HG03159 (cell line): Measurements from ENCODE around the gene CNTNAP2.
"Not testable (repeated sequence)": the region's sequence is repeated elsewhere in the genome, so short reads cannot be mapped to it uniquely, and the experiment has no call there.

ENCODE experiments used
- ATAC-seq: cut with Tn5 transposase; IDR thresholded peaks from one replicate; pipeline ENCODE4 v1.9.1; 2021; ENCODE audit warnings: mild to moderate bottlenecking, moderate library complexity; ENCODE audit not compliant: unreplicated experiment

The CNTNAP2 gene

DNA sequence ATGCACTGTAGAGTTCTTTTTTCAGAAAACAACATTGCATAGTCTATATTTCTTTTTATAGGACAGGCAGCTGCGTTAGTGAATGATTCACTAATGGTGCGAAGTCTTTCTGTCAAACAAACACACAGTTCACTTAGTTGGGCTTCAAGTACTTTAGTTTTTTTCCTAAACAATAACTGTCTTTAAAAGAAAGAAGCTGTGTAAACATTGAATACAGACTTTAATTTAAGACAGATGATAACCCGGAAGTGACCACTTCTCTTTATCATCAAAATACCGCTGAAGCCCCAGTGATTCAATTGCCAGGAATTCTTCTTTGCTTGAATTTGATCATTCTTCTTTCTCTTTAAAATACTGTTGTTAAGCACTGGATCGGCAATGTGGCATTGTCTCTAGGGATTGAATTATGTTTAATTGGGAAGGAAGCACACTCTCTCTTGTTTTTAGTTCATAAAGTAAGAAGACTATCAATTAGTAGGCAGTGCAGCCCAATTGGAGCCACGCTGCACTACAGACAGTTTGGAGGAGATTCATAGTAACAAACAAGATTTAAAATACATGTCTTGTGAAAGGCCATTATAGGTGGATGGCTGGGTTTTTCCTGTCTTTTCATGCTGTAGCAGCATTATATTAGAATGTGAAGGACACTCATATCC is 30.4 kb downstream of the CNTNAP2 start:
- no peak for ATAC-seq

DNA sequence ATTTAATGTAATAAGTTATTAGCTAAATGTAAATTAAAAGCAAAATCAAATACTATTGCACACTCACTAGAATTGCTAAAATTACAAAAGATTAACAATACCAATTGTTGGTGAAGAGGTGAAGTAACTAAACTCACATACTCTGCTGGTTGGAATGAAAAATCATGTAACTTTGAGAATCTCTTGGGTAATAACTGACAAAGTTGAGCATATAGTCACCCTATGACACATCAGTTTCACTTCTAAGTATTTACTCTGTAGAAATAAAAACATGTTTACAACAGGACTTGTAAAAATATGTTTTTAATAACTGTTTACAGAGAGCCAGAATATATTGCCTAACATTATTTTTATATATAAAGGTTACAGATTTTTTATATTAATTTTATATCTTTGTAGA is 33.6 kb downstream of the CNTNAP2 start:
- ATAC-seq: no peak

DNA sequence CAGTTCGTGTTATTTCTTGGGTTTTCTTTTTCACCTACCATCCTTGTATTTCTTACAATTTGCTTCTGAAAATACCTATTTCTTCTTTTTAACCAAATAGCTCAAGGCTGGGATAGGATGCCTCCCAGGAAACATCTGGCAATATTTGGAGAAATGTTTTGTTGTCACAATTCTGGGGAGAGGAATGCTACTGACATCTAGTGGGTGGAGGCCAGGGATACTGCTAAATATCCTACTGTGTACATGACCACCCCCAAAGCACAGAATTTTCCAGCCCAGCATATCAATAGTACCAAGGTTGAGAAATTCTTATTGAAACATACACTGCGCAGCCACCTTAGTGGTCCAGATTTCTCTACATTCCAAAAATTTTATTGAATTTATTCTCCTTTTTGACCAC is 55.5 kb downstream of the CNTNAP2 start:
- ATAC-seq: no peak

DNA sequence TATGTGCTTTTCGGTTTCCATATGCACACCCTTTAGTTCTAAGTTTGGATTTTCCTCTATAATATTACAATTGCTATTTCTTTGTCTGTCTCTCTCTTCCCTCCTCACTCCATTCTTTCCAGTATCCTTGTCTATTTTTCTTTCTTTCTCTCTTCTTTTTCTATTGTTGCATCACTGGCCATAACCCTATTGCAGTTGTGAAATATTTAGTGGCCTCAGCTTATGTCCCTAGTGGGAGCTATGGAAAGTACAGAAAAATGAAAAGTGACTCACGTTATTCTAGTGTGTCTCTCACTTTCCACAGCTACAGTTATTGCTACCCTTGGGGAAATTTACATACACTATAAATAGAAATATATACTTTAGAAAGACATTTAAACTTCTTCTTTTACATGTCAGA is 59.1 kb downstream of the CNTNAP2 start:
- no peak for ATAC-seq

- no peak for ATAC-seq
Observed at GRCh38 chr7:146176860-146177259, 60.3 kb downstream of the CNTNAP2 start.

DNA sequence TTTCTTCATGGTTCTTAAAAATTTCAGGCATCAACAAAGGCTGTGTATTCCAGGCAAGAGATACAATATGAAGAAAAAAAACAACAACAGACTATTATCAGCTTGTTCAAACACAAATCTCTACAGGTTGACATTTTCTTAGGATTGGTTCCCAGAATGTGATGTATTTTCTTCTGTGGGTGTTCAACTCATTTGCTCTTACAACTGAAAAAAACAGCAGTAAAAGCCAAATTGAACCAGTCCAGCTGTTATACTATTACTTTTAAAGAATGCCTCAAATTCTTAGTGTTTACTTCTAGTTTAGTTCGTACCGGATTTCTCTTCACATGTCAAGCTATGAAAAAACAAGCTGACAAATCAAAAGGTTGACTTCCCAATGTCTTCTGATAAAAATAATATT is 60.7 kb downstream of the CNTNAP2 start:
- no peak for ATAC-seq

GRCh38 chr7:146185844-146186243 is 69.2 kb downstream of the CNTNAP2 start:
- no peak for ATAC-seq

- not testable (repeated sequence) for ATAC-seq
Observed at GRCh38 chr7:146191428-146191827, 74.8 kb downstream of the CNTNAP2 start.

- no peak for ATAC-seq
Observed at GRCh38 chr7:146201945-146202344, 85.3 kb downstream of the CNTNAP2 start.

GRCh38 chr7:146206270-146206669 is 89.7 kb downstream of the CNTNAP2 start:
- no peak for ATAC-seq

DNA sequence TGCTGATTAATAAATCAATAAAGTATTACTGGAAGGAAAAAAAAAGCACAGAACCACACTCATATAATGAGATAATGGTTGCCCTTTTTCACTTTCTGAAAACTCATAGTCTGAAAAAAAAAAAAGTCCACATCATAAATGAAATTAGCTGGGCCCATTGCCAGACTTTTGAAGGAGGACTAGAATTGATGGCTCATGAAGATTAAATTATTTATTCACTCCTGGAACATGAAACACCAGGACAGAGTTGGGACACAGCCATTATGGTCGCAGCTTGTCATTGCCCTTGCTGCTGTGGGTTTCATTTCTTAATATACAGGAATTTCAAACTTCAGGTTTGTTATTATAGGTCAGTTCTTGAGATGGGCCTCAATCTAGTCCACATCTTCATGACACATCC is 91.9 kb downstream of the CNTNAP2 start:
- ATAC-seq: no peak

DNA sequence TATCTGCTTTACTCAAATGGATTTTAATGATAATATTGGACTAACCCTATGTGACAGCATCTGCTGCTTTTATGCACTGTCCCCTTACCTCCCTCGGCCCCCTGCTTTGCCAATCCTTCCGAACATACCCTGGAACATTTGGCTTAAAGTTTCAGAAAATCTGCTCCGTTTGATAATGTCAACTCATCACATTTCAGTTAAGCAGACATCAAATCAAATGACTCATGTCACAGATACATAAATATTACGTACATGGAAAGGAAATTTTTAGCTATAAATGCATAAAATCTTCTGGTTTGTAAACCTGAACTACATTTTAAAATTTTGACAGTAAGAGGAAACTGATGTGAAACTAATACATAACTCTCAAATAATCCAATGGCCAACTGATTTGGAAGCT is 98.2 kb downstream of the CNTNAP2 start:
- ATAC-seq: no peak

GRCh38 chr7:146216396-146217041 is 99.9 kb downstream of the CNTNAP2 start:
- no peak for ATAC-seq

DNA sequence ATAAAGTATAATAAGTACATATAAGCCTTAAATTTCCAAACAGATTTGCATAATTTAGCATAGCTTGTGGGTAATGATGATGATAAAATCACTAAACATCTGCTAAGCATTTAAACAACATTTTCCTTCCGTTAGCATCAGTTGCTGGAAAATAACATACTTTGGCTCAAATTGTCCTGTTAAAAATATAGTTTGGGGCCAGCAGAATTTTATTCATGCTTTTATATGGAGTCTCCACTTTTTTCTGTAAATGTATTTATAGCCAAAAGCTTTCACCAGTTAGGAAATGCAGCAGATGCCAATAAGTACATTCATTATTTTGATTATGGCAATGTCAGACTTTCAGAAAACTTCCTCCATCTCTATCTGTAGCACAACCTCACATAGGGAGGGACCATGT is 107.2 kb downstream of the CNTNAP2 start:
- no peak for ATAC-seq

DNA sequence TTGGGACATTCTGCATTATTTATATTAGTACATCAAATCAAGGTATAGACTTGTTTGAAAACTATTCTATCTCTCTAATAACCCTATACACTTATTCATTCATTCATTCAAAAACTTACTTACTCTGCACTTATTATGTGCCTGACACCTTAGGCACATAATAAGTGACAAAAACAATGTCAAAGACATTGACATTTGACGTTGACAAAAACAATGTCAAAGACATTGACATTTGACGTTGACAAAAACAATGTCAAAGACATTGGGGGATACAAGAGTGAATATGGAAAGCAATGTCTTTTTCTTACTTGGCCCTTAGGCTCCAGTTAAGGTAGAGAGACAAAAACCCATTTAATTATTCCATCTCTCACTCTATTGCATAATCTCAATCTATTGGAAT is 116.0 kb downstream of the CNTNAP2 start:
- ATAC-seq: no peak

DNA sequence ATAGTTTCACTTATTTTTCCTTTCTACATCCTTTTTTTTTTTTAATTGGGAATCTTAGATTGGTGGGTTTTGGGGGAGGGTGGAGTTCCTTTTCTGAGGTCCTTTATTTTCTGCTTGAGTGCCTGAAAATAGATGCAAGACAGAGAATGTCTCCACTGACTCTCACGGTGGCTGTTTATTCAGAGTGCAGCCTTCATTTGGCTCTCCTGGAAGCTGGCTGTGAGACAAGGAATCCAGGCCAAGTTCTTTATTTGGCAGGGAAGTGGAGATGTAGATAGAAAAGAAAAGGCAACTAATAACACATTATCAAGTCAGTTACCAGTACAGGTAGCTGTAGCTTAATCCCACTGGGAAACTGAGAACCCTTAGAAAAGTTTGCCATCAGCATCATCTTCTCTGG is 118.6 kb downstream of the CNTNAP2 start:
- no peak for ATAC-seq

GRCh38 chr7:146242661-146243060 is 126.1 kb downstream of the CNTNAP2 start:
- no peak for ATAC-seq

DNA sequence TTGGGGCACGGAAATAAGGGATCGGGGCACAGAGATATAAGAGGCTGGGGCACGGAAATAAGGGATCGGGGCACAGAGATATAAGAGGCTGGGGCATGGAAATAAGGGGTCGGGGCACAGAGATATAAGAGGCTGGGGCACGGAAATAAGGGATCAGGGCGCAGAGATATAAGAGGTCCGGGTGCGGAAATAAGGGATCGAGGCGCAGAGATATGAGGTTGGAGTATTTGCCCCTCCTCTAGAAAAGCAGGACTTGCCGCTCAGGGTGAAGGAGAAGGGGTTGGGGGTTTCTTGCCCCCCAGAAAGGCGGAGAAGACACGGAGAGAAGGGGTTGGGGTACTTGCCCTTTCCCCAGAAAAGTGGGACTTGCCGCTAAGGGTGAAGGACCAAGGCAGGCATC is 131.4 kb downstream of the CNTNAP2 start:
- ATAC-seq: not testable (repeated sequence)

DNA sequence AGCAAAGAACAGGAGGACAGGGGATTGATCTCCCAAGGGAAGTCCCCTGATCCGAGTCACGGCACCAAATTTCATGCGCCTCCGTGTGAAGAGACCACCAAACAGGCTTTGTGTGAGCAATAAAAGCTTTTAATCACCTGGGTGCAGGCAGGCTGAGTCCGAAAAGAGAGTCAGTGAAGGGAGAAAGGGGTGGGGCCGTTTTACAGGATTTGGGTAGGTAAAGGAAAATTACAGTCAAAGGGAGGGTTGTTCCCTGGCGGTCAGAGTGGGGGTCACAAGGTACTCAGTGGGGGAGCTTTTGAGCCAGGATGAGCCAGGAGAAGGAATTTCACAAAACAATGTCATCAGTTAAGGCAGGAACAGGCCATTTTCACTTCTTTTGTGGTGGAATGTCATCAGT is 132.1 kb downstream of the CNTNAP2 start:
- ATAC-seq: not testable (repeated sequence)

DNA sequence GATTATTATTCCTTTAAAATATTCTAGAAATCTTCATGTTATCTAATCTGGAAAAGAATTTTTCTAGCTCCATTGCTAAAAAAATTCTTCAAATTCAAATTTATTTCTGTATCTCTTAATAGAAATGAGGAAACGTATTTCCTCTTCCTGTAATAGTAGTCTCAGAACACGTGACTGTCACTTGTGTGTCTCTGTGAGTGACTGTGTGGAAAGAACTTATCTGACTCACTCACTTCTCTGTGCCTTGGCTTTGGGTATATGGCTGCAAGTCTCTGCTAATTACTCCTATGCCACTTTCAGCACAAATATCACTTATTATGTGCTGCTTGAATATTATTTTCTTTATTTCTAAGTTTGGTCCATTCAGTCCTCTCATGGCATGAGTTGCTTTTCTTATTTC is 132.7 kb downstream of the CNTNAP2 start:
- no peak for ATAC-seq

DNA sequence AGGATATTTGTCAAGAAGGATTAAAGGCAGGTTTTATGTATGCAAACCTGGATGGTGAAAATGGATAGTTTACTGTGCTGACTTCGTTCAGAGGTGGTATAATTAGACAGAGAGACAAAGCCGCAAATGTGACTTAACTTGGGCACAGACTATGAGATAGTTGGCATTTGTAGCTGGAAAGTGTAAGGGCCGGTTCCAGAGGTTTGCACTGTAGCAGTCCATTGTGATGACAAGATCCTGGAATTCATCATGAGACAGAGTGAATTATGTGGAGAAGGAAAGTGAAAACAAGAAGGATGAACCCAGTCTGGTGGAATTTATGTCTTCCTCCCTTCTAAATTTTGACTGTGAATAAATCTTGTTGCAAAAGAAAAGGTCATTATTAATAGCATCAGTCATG is 139.0 kb downstream of the CNTNAP2 start:
- ATAC-seq: no peak

DNA sequence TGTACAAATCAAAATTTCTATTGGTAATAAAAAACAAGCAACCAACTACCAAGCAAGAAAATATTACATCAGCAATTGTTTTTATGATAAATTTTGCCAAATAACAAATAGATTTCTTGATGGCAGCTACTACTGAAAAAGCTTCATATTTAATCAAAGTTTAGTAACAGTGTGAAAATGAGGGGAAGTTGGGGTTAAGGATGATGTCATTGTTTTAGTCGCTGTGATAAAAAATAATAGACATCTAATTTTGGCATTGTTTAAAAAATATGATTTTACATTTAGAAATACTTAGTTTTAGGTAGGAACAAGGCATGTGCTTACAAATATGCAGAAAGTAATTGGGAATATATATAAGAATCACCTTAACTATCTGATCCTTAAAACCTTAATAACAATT is 145.9 kb downstream of the CNTNAP2 start:
- no peak for ATAC-seq

DNA sequence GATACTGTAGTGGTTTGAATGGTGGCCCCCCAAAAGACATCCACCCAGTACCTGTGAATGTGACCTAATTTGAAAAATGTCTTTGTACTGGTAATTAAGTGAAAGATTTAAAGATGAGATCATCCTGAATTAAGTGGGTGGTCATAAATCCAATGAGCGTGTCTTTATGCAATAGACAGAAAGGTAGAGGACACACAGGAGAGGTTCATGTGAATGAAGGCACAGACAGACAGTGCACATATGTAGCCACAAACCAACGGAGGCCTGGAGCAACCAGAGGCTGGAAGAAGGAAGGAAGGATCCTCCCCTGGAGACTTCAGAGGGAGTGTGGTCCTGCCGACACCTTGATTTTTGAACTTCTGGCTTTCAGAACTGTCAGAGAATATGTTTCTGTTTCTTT is 160.3 kb downstream of the CNTNAP2 start:
- no peak for ATAC-seq
